ENCODE data around the gene PCDHB14. TPM values are rescaled to one million over a fixed set of nuclear protein-coding genes. Genes with fewer than 3 reads are reported as not detected.

Gene PCDHB14
- 0.22 and 1.2 TPM in 2 replicates for total RNA-seq

DNA sequence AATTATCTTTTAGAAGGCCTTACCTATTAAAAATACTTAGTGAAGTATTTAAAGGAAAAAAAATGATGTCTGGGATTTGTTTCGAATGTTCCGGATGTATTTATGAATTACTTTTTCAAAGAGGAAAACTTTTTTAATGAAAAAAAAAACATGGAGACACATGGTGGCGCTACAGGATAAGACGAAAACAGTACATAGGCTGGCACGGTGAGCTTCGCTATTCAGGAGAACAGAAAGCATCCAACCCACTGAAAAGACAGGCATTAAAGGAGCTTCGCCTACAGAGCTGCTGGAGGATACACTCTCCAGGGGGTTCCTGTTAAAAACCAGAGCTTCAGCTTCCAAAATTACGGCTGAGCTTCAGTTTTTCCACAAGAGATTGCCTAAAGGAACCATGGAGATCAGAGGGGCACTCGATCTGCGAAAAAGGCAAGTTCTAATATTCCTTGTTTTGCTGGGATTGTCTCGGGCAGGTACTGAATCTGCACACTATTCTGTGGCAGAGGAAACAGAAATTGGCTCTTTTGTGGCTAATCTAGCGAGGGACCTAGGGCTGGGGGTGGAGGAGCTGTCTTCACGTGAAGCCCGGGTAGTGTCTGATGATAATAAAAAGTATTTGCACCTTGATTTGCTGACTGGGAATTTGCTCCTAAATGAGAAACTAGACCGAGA is at the start of gene PCDHB14:
Gene PCDHB14 (plus strand): TSS at position 232 of the 672 bp plus-strand sequence. CDS start 163 bp downstream, at position 395.

DNA sequence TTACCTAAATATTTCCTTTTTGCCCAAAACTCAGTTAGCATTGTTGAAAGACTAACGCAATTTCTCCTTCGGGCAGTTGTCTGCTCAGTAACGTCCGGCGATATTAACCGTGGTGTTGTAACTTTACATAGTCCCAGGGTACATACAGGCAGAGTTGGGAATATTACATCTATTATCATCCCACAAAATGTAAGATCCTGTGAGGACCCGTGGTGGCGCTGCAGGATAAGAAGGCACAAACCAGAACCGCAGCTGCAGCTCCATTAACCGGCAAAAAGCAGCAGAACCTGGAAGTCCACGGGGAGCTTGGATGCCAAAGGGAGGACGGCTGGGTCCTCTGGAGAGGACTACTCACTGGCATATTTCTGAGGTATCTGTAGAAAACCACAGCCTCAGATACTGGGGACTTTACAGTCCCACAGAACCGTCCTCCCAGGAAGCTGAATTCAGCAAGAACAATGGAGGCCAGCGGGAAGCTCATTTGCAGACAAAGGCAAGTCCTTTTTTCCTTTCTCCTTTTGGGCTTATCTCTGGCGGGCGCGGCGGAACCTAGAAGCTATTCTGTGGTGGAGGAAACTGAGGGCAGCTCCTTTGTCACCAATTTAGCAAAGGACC is 45.5 kb upstream of the PCDHB14 start, which contains the start of gene PCDHB8:
Gene PCDHB8 (plus strand): TSS at position 214 of the 615 bp plus-strand sequence. CDS start 245 bp downstream, at position 459.

DNA sequence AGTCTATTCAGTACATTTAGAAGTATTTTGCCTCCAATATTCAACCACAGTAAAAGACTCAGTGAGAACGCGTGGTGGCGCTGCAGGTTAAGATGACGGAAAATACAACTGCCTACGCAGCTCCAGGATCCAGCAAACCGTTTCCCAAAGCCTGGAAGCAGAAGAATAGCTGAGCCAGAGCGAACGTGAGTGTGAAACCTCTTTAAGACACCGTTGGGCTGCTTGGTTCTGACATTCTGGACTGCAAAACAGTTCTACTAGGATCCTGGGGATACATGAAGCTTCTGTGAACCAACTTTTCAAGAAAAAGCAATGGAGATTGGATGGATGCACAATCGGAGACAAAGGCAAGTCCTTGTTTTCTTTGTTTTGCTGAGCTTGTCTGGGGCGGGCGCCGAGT is 40.9 kb upstream of the PCDHB14 start, which contains the start of gene PCDHB16:
Gene PCDHB16 (plus strand): TSS at position 140 of the 400 bp plus-strand sequence. CDS start 173 bp downstream, at position 313.

DNA sequence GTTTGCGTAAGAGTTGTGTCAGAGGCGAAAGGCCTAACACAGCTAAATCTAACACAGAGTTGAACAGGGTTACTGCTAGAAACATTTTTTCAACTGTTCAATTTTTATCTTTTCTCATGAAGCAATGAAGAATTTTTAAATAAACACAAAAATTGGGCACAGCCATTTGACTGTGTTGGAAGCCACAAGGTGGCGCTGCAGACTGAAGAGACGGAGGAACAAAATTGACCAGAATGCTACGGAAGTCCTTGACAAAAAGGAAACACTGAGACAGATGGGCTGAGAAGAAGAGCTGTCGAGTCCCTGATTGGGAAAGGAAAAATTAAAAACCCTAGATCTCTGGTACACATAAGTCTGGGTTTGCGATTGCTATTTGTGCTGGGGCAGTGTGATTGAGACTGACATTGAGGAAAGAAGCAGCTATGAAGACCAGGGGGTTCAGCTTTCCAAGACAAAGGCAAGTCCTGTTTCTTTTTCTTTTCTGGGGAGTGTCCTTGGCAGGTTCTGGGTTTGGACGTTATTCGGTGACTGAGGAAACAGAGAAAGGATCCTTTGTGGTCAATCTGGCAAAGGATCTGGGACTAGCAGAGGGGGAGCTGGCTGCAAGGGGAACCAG is 36.1 kb upstream of the PCDHB14 start, which contains the start of gene PCDHB9:
Gene PCDHB9 (plus strand): TSS at position 265 of the 616 bp plus-strand sequence. CDS start 158 bp downstream, at position 423.

DNA sequence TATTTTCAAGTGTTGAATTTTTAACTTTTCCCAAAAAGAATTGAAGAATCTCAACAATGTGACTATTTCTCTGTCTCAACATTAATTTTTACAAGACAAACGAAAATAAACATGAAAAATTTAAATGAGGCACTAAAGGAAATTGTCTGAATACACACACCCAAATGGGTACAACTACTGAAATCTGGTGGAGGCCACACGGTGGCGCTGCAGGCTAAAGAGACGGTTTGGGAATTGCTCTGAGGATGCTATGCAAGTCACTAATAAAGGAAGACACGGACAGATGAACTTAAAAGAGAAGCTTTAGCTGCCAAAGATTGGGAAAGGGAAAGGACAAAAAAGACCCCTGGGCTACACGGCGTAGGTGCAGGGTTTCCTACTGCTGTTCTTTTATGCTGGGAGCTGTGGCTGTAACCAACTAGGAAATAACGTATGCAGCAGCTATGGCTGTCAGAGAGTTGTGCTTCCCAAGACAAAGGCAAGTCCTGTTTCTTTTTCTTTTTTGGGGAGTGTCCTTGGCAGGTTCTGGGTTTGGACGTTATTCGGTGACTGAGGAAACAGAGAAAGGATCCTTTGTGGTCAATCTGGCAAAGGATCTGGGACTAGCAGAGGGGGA is 30.9 kb upstream of the PCDHB14 start, which contains the start of gene PCDHB10:
Gene PCDHB10 (plus strand): TSS at position 244 of the 616 bp plus-strand sequence. CDS start 200 bp downstream, at position 444.

DNA sequence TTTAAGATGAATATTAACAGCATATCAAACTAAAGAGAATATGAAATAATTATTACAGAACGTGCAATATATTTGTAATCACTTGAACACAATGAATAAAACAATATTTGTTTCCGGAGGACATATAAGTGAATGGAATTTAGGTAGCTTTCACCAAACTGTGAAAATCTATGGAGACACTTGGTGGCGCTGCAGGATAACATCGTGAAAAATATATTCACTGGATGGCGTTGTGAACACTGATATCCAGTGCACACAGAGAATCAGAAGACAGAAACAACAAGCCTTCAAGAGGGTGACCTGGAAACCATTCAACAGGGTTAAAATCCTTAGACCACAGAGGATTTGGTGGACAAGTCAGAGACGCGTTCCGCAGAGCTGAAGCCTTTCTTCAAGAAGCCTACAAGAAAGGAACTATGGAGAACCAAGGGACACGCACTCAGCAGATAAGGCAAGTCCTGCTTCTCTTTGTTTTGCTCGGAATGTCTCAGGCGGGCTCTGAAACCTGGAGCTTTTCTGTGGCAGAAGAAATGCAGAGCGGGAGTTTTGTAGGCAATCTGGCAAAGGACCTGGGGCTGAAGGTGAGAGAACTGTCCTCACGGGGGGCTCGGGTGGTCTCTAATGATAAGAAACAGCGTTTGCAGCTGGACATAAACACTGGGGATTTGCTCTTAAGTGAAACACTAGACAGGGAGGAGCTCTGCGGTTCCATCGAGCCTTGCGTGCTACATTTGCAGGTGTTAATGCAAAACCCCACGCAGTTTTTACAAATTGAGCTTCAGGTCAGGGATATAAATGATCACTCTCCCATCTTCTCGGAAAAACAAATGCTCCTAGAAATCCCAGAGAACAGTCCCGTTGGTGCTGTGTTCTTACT is 23.5 kb upstream of the PCDHB14 start, which contains the start of gene PCDHB11:
Gene PCDHB11 (plus strand): TSS at position 269 of the 877 bp plus-strand sequence. CDS start 148 bp downstream, at position 417.

DNA sequence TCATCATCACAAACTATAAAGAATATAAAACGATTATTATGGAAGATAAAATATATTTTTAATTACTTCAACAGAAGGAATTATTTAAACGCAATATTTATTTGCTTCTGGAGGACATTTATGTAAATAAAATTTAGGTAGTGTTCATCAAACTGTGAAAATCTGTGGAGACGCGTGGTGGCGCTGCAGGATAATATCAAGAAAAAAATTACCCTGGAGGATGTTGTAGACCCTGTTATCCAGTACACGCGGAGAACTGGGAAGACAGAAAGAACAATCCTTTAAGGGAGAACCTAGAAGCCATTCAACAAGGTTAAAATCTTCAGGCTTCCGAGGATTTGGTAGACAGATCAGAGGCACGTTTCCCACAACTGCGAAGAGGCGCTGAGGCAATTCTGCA is 14.7 kb upstream of the PCDHB14 start, which contains the start of gene PCDHB12:
Gene PCDHB12 (plus strand): TSS at position 242 of the 400 bp plus-strand sequence. CDS start 189 bp downstream, outside the sequence.

DNA sequence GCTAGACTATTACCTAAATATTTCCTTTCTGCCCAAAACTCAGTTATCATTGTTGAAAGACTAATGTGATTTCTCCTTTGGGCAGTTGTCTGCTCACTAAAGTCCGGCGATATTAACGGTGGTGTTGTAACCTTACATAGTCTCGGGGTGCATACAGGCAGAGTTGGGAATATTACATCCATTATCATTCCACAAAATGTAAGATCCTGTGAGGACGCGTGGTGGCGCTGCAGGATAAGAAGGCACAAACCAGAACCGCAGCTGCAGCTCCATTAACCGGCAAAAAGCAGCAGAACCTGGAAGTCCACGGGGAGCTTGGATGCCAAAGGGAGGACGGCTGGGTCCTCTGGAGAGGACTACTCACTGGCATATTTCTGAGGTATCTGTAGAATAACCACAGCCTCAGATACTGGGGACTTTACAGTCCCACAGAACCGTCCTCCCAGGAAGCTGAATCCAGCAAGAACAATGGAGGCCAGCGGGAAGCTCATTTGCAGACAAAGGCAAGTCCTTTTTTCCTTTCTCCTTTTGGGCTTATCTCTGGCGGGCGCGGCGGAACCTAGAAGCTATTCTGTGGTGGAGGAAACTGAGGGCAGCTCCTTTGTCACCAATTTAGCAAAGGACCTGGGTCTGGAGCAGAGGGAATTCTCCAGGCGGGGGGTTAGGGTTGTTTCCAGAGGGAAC is 9.3 kb upstream of the PCDHB14 start, which contains the start of gene PCDHB13:
Gene PCDHB13 (plus strand): TSS at position 264 of the 684 bp plus-strand sequence. CDS start 205 bp downstream, at position 469.

DNA sequence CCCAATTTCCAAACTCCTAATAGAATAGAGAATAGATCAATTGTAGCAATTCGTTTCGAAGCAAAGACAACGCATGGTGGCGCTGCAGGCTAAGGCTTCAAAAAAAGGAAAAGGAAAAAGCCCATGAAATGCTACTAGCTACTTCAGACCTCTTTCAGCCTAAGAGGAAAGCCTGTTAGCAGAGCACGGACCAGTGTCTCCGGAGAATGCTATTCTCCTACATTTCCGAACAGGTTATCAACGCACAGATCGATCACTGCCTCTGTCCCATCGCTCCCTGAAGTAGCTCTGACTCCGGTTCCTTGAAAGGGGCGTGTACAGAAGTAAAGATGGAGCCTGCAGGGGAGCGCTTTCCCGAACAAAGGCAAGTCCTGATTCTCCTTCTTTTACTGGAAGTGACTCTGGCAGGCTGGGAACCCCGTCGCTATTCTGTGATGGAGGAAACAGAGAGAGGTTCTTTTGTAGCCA is 22.1 kb downstream of the PCDHB14 start, which contains the start of gene PCDHB15:
Gene PCDHB15 (plus strand): TSS at position 146 of the 468 bp plus-strand sequence. CDS start 184 bp downstream, at position 330.

Other genes with a start within 250 kb of the PCDHB14 start
- not detected in 2 replicates for gene PCDHB1, start 172.0 kb upstream of the PCDHB14 start, total RNA-seq
- gene PCDHB2, start 128.7 kb upstream of the PCDHB14 start, total RNA-seq, result 0.39 and 1.2 TPM in 2 replicates
- gene PCDHB3, start 122.9 kb upstream of the PCDHB14 start, total RNA-seq, result 0.11 and 0.39 TPM in 2 replicates
- gene PCDHB4, start 101.5 kb upstream of the PCDHB14 start, total RNA-seq, result 0.22 and 0.39 TPM in 2 replicates
- gene PCDHB5, start 88.1 kb upstream of the PCDHB14 start, total RNA-seq, result under 0.01 and 0.54 TPM in 2 replicates
- gene PCDHB6, start 73.3 kb upstream of the PCDHB14 start, total RNA-seq, result 0.11 and 0.39 TPM in 2 replicates
- gene PCDHB7, start 50.7 kb upstream of the PCDHB14 start, total RNA-seq, result 0.22 and 0.79 TPM in 2 replicates
- gene PCDHB8, start 45.6 kb upstream of the PCDHB14 start, total RNA-seq, result under 0.01 TPM in 1 of 2 replicates, not detected in the other
- gene PCDHB16, start 41.0 kb upstream of the PCDHB14 start, total RNA-seq, result under 0.01 and 0.11 TPM in 2 replicates
- gene PCDHB9, start 36.2 kb upstream of the PCDHB14 start, total RNA-seq, result 0.54 TPM in 1 of 2 replicates, not detected in the other
- gene PCDHB10, start 31.0 kb upstream of the PCDHB14 start, total RNA-seq, result 0.39 TPM in 1 of 2 replicates, not detected in the other
- 0.39 TPM in 1 of 2 replicates, not detected in the other for gene PCDHB11, start 23.7 kb upstream of the PCDHB14 start, total RNA-seq
- under 0.01 and 0.11 TPM in 2 replicates for gene PCDHB12, start 14.6 kb upstream of the PCDHB14 start, total RNA-seq
- 0.43 and 0.79 TPM in 2 replicates for gene PCDHB13, start 9.4 kb upstream of the PCDHB14 start, total RNA-seq
- gene PCDHB15, start 22.1 kb downstream of the PCDHB14 start, total RNA-seq, result 0.11 and 0.39 TPM in 2 replicates
- gene SLC25A2, start 80.7 kb downstream of the PCDHB14 start, total RNA-seq, result 0.22 and 0.39 TPM in 2 replicates
- 49.9 and 60.9 TPM in 2 replicates for gene TAF7, start 97.4 kb downstream of the PCDHB14 start, total RNA-seq
- gene PCDHGA1, start 107.2 kb downstream of the PCDHB14 start, total RNA-seq, result 0.22 and 0.39 TPM in 2 replicates
- 0.43 and 1.2 TPM in 2 replicates for gene PCDHGA2, start 115.4 kb downstream of the PCDHB14 start, total RNA-seq
- 0.33 and 1.2 TPM in 2 replicates for gene PCDHGA3, start 120.5 kb downstream of the PCDHB14 start, total RNA-seq
- 0.98 and 2.0 TPM in 2 replicates for gene PCDHGB1, start 126.8 kb downstream of the PCDHB14 start, total RNA-seq
- gene PCDHGA4, start 131.7 kb downstream of the PCDHB14 start, total RNA-seq, result 1.5 and 2.7 TPM in 2 replicates
- 0.33 and 2.4 TPM in 2 replicates for gene PCDHGB2, start 136.7 kb downstream of the PCDHB14 start, total RNA-seq
- 0.43 and 1.6 TPM in 2 replicates for gene PCDHGA5, start 140.8 kb downstream of the PCDHB14 start, total RNA-seq
- 3.1 and 5.9 TPM in 2 replicates for gene PCDHGB3, start 146.9 kb downstream of the PCDHB14 start, total RNA-seq
- 2.6 and 3.9 TPM in 2 replicates for gene PCDHGA6, start 150.5 kb downstream of the PCDHB14 start, total RNA-seq
- 2.8 and 5.5 TPM in 2 replicates for gene PCDHGA7, start 159.4 kb downstream of the PCDHB14 start, total RNA-seq
- 12.0 and 13.0 TPM in 2 replicates for gene PCDHGB4, start 164.4 kb downstream of the PCDHB14 start, total RNA-seq
- 1.2 and 3.5 TPM in 2 replicates for gene PCDHGA8, start 169.3 kb downstream of the PCDHB14 start, total RNA-seq
- 13.7 and 15.4 TPM in 2 replicates for gene PCDHGB5, start 174.6 kb downstream of the PCDHB14 start, total RNA-seq
- 4.3 and 5.7 TPM in 2 replicates for gene PCDHGA9, start 179.4 kb downstream of the PCDHB14 start, total RNA-seq
- 2.3 and 3.1 TPM in 2 replicates for gene PCDHGB6, start 184.7 kb downstream of the PCDHB14 start, total RNA-seq
- gene PCDHGA10, start 189.6 kb downstream of the PCDHB14 start, total RNA-seq, result 4.4 and 9.4 TPM in 2 replicates
- 1.8 and 7.5 TPM in 2 replicates for gene PCDHGB7, start 194.3 kb downstream of the PCDHB14 start, total RNA-seq
- gene PCDHGA11, start 197.7 kb downstream of the PCDHB14 start, total RNA-seq, result 6.2 and 9.0 TPM in 2 replicates
- 6.7 and 8.2 TPM in 2 replicates for gene PCDHGA12, start 207.2 kb downstream of the PCDHB14 start, total RNA-seq

All from placental epithelial cell (primary cell).